SW480 (cell line): Measurements from ENCODE around the gene TUT4.

ENCODE experiments used
- DNase-seq: peaks from one replicate; pipeline ENCODE4 v3.0.0-alpha.2; 2016; ENCODE audit warnings: low spot score

Gene TUT4

DNA sequence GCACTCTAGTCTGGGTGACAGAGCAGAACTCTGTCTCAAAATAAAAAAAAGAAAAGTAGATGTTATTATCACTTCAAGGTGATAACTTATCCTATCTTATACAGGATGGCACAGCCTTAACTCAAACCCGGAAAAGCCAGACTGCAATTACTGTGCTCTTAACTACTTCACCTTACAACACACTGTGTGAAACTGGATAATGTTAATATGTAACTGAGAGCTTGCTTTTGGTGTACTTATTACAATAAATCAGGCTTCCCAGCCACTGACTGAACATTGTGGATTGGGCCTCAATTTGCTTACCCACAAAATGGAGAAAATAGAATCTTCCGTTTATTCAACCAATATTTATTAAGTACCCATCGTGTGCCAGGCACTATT lies 150.0 kb downstream of the TUT4 start:
- DNase-seq = no peak

DNA sequence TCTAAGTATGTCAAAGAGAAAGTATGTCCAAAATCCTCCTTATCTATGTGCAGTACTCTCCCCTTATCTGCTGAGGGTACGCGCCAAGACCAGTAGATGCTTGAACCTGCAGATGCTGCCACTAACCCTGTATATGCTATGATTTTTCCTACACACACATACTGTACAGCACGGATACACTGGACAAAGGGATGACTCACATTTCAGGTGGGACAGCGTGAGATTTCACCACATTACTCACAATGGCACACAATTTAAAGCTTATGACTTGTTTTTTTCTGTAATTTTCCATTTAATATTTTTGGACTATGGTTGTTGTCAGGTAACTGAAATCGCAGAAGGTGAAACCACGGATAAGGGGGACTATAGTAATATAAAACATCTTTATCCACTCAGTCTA lies 152.8 kb downstream of the TUT4 start:
- DNase-seq = no peak

DNA sequence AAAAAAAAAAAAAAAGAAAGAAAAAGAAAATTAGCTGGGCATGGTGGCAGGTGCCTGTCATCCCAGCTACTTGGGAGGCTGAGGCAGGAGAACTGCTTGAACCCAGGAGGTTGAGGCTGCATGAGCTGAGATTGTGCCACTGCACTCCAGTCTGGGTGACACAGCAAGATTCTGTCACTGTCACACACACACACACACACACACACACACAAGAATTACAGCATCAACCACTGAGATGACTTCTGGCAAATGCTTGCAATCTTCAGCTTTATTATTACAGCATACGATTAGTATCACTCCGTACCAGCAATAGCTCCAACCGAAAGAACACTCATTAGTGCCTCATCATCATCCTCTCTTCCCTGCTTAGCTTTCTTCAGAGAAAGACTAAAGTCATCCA lies 153.3 kb downstream of the TUT4 start:
- no peak for DNase-seq

DNA sequence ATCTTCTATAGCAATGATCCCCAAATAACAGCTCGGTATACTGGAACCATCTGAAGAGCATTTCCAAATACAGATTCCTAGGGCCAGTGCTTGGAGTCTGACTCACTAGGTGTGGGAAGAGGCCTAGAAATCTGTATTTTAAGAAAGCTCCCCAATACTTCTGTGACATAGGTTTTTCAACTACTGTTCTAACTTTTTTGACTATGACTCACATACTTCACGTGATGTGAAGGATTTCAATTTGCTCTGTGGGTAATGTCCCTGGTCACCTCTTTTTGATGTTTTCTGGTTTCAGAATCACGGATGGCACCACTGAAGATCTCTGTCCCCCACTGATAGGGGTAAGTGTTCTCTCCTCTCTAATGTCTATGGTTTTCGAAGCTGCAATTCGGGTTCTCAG lies 159.7 kb downstream of the TUT4 start:
- DNase-seq = no peak

DNA sequence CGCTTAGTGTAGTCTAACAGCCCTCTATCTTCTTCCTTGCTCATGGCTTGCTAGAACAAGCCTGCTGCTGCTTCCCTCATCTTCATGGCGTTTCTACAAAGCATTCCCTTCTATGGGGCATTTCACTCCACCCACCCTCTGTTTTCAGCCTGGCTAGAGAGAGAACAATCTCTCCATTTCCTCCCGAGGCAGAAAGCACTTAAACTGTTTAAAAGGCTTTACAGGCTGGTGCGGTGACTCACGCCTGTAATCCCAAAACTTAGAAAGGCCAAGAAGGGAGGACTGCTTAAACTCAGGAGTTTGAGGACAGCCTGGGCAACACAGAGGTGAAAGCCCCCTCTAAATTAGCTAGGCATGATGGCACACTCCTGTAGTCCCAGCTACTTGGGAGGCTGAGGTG lies 166.4 kb downstream of the TUT4 start:
- DNase-seq = no peak

DNA sequence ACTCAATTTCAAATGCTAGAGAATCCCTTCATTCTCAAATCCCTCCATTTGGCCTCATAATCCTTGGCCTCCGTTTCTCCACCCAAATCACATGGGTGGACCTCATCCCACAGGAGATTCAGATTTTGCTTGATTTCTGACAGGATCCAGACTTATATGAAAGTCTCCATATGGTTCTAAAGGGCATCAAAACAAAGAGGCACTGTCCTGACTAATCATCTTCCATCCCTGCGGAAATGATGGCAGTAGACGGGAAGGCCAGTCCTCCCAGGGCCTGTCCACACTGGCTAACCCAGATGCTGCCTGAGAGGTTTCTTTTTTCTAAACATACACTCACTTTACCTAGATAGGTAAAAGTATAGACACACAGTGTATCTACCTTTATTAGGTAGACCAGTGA lies 167.5 kb downstream of the TUT4 start:
- DNase-seq = no peak
